Neural cell (in vitro differentiated cells): Measurements from ENCODE around the gene DCUN1D2. TPM values are rescaled to one million over a fixed set of nuclear protein-coding genes. Genes with fewer than 3 reads are reported as not detected.

Experiments used
- H2AFZ ChIP-seq: fragments of 200-600, 300-800 bp; sonication (generic), shearing (Covaris generic); 2 replicates; pipeline ENCODE4 v1.6.0; 2014; ENCODE audit warnings: low read depth, mild to moderate bottlenecking, antibody characterized with exemption, low read length, moderate library complexity
- H3F3A ChIP-seq: fragments of 200-600 bp; shearing (Covaris generic); 2 replicates; pipeline ENCODE4 v1.6.1; 2016; ENCODE audit warnings: mild to moderate bottlenecking, moderate library complexity, mixed read lengths, antibody characterized with exemption, low read length; ENCODE audit not compliant: insufficient read depth, poor library complexity, severe bottlenecking
- H3K27ac ChIP-seq: fragments of 200-600, 300-800 bp; sonication (generic), shearing (Covaris generic); 2 replicates; pipeline ENCODE4 v1.5.1; 2014; ENCODE audit warnings: mild to moderate bottlenecking, low read length, moderate library complexity
- H3K27me3 ChIP-seq: fragments of 300-800, 200-600 bp; sonication (generic), shearing (Covaris generic); 2 replicates; pipeline ENCODE4 v1.6.0; 2014; ENCODE audit warnings: mild to moderate bottlenecking, low read depth, low read length, moderate library complexity; ENCODE audit not compliant: insufficient read depth
- H3K36me3 ChIP-seq: fragments of 300-800, 200-600 bp; sonication (generic), shearing (Covaris generic); 2 replicates; pipeline ENCODE4 v1.5.1; 2014; ENCODE audit warnings: mild to moderate bottlenecking, antibody characterized with exemption, low read length, moderate library complexity; ENCODE audit not compliant: insufficient read depth
- H3K4me2 ChIP-seq: fragments of 300-800, 200-600 bp; sonication (generic), shearing (Covaris generic); 2 replicates; pipeline ENCODE4 v1.6.0; 2014; ENCODE audit warnings: mild to moderate bottlenecking, low read length
- H3K4me3 ChIP-seq: fragments of 300-800, 200-600 bp; sonication (generic), shearing (Covaris generic); 2 replicates; pipeline ENCODE4 v1.5.1; 2014; ENCODE audit warnings: mild to moderate bottlenecking, low read length, moderate library complexity
- H3K79me2 ChIP-seq: fragments of 200-600 bp; shearing (Covaris generic); replicated peaks from 2 replicates; pipeline ENCODE4 v1.6.0; 2014; ENCODE audit warnings: mild to moderate bottlenecking, low read length, moderate library complexity; ENCODE audit not compliant: insufficient read depth
- H3K9ac ChIP-seq: fragments of 300-800, 200-600 bp; sonication (generic), shearing (Covaris generic); 2 replicates; pipeline ENCODE4 v1.6.1; 2016; ENCODE audit warnings: mild to moderate bottlenecking, low read length, mixed read lengths
- H3K9me2 ChIP-seq: fragments of 200-600 bp; shearing (Covaris generic); 2 replicates; pipeline ENCODE4 v1.6.1; 2016; ENCODE audit warnings: mild to moderate bottlenecking, low read length, mixed read lengths; ENCODE audit not compliant: insufficient read depth
- H3K9me3 ChIP-seq: fragments of 200-600, 300-800 bp; sonication (generic), shearing (Covaris generic); 2 replicates; pipeline ENCODE4 v1.6.1; 2016; ENCODE audit warnings: mild to moderate bottlenecking, mixed run types, low read length, moderate library complexity, mixed read lengths
- H4K20me1 ChIP-seq: fragments of 200-600 bp; shearing (Covaris generic); 2 replicates; pipeline ENCODE4 v1.6.1; 2016; ENCODE audit warnings: mild to moderate bottlenecking, mixed run types; ENCODE audit not compliant: insufficient read depth
- CTCF ChIP-seq: fragments of 450-650 bp; IDR thresholded peaks from 2 replicates; pipeline ENCODE4 v1.5.1; 2014; ENCODE audit warnings: antibody characterized with exemption, mild to moderate bottlenecking, moderate library complexity; ENCODE audit not compliant: poor library complexity, severe bottlenecking
- EP300 ChIP-seq: fragments of 450-650 bp; conservative IDR thresholded peaks from 2 replicates; pipeline ENCODE4 v1.6.1; 2014; ENCODE audit warnings: antibody characterized with exemption, mild to moderate bottlenecking, moderate library complexity; ENCODE audit not compliant: poor library complexity, severe bottlenecking
- EZH2 ChIP-seq: fragments of 200-600, 300-800 bp; shearing (Covaris generic), sonication (generic); IDR thresholded peaks from 2 replicates; pipeline ENCODE4 v1.6.1; 2014; ENCODE audit warnings: antibody characterized with exemption, low read length, borderline replicate concordance, mild to moderate bottlenecking; ENCODE audit not compliant: insufficient read depth, poor library complexity, severe bottlenecking
- MXI1 ChIP-seq: fragments of 450-650 bp; conservative IDR thresholded peaks from 2 replicates; pipeline ENCODE4 v1.6.1; 2014; ENCODE audit warnings: antibody characterized with exemption, mild to moderate bottlenecking; ENCODE audit not compliant: poor library complexity, severe bottlenecking
- POLR2AphosphoS5 ChIP-seq: IDR thresholded peaks from 2 replicates; pipeline ENCODE4 v1.6.1; 2012
- RAD21 ChIP-seq: fragments of 450-650 bp; conservative IDR thresholded peaks from 2 replicates; pipeline ENCODE4 v1.6.1; 2014; ENCODE audit warnings: antibody characterized with exemption, mild to moderate bottlenecking, moderate library complexity
- REST ChIP-seq: IDR thresholded peaks from 2 replicates; pipeline ENCODE4 v1.6.1; 2012; ENCODE audit warnings: borderline replicate concordance
- SMC3 ChIP-seq: fragments of 450-650 bp; conservative IDR thresholded peaks from 2 replicates; pipeline ENCODE4 v1.6.1; 2014; ENCODE audit warnings: antibody characterized with exemption, mild to moderate bottlenecking, moderate library complexity; ENCODE audit not compliant: poor library complexity
- TAF1 ChIP-seq: IDR thresholded peaks from 2 replicates; pipeline ENCODE4 v1.6.1; 2012; ENCODE audit warnings: low read depth
- polyA plus RNA-seq: library from polyadenylated mRNA; depleted of rRNA; stranded (reverse); fragments of >200 nt; gene quantifications from 2 replicates; pipeline ENCODE4 v1.2.3, GENCODE V29; 2014

Gene DCUN1D2
- polyA plus RNA-seq, 1 donor from 2014 or later: 55.9 TPM

- no peaks in the 10 kb centered on the region for H3K9me3 ChIP-seq
- H2AFZ ChIP-seq: no peak overlapping the region
- no peaks in the 10 kb centered on the region for H3F3A ChIP-seq
- no peaks in the 10 kb centered on the region for H3K9me2 ChIP-seq
- no peaks in the 10 kb centered on the region for H3K79me2 ChIP-seq
- no peaks in the 10 kb centered on the region for H4K20me1 ChIP-seq
- H3K9ac ChIP-seq: no peak overlapping the region
- H3K36me3 ChIP-seq: no peaks in the 10 kb centered on the region
- no peak overlapping the region for H3K4me2 ChIP-seq
- no peak for TF ChIP-seq RAD21
- no peak for TF ChIP-seq TAF1
- no peak for TF ChIP-seq EZH2
- no peak for TF ChIP-seq REST
- no peak for TF ChIP-seq EP300
- no peak for TF ChIP-seq CTCF
- TF ChIP-seq MXI1: no peak
- no peak for TF ChIP-seq POLR2AphosphoS5
- TF ChIP-seq SMC3: no peak
- no peak overlapping the region for H3K27ac ChIP-seq
- no peak overlapping the region for H3K4me3 ChIP-seq
- no peaks in the 10 kb centered on the region for H3K27me3 ChIP-seq
These were observed 69.5 kb downstream of the DCUN1D2 start for GRCh38 chr13:113420833-113421600.

- H3K4me2 ChIP-seq: no peak overlapping the region
- no peaks in the 10 kb centered on the region for H3F3A ChIP-seq
- no peak overlapping the region for H2AFZ ChIP-seq
- no peaks in the 10 kb centered on the region for H3K9me2 ChIP-seq
- no peaks in the 10 kb centered on the region for H3K79me2 ChIP-seq
- no peaks in the 10 kb centered on the region for H3K27me3 ChIP-seq
- no peak overlapping the region for H3K4me3 ChIP-seq
- H3K9me3 ChIP-seq: no peaks in the 10 kb centered on the region
- H3K36me3 ChIP-seq: no peaks in the 10 kb centered on the region
- no peaks in the 10 kb centered on the region for H4K20me1 ChIP-seq
- no peak for TF ChIP-seq POLR2AphosphoS5
- TF ChIP-seq REST: no peak
- TF ChIP-seq TAF1: no peak
- TF ChIP-seq SMC3: no peak
- no peak for TF ChIP-seq MXI1
- no peak for TF ChIP-seq EZH2
- no peak for TF ChIP-seq EP300
- no peak for TF ChIP-seq RAD21
- TF ChIP-seq CTCF: no peak
- no peak overlapping the region for H3K27ac ChIP-seq
- no peak overlapping the region for H3K9ac ChIP-seq
These were observed 70.3 kb downstream of the DCUN1D2 start for GRCh38 chr13:113420232-113420631.
